Lower leg skin (tissue), 3 donors: Measurements from ENCODE around the gene ST3GAL4.
"Not testable (repeated sequence)": the region's sequence is repeated elsewhere in the genome, so short reads cannot be mapped to it uniquely, and the experiment has no call there.

Experiments used
- CTCF ChIP-seq, 3 donors: fragments of 450-650 bp; IDR thresholded peaks; one replicate each; pipeline ENCODE4 v1.5.1; 2016; ENCODE audit warnings: antibody characterized with exemption in 3 of 3, mild to moderate bottlenecking in 3 of 3, moderate library complexity in 2 of 3
- POLR2A ChIP-seq, 2 donors: fragments of 450-650 bp; IDR thresholded peaks; one replicate each; pipeline ENCODE4 v1.6.1; 2016 to 2017; ENCODE audit warnings: antibody characterized with exemption in 2 of 2, mild to moderate bottlenecking in 1 of 2, moderate library complexity in 1 of 2

GRCh38 chr11:126374562-126375300 is 19.2 kb downstream of the ST3GAL4 start:
- TF ChIP-seq CTCF, POLR2A (IDR thresholded peaks at IDR 0.05): not testable (repeated sequence)
